Right lobe of liver (tissue), 4 donors: Measurements from ENCODE around the gene WRNIP1.

Experiments used
- CTCF ChIP-seq, 4 donors: fragments of 200-600 bp in 3 of 4; fragments of 450-650 bp in 1 of 4; IDR thresholded peaks; one replicate each; pipeline versions ENCODE4 v1.5.1 to v1.8.0; 2016 to 2022; ENCODE audit warnings: antibody characterized with exemption in 4 of 4, mild to moderate bottlenecking in 2 of 4
- POLR2A ChIP-seq: fragments of 450-650 bp; IDR thresholded peaks from one replicate; pipeline ENCODE4 v1.6.1; 2017; ENCODE audit warnings: antibody characterized with exemption, mild to moderate bottlenecking
- donor health status: DM: no; HTN: no; CAD: no.
- donor health status: DM: no; HTN: no; CAD: no.
- donor health status: DM: no; HTN: yes; CAD: no.

GRCh38 chr6:2807342-2808090 is 42.3 kb downstream of the WRNIP1 start:
- no peak for TF ChIP-seq POLR2A
- TF ChIP-seq CTCF (IDR thresholded peaks at IDR 0.05) = no peak
